Measurements from ENCODE around the gene SPATA31C2.
"Not testable (repeated sequence)": the region's sequence is repeated elsewhere in the genome, so short reads cannot be mapped to it uniquely, and the experiment has no call there.

GRCh38 chr9:88127700-88128300, 10.5 kb downstream of the SPATA31C2 start:
- not testable (repeated sequence) for TF ChIP-seq CTCF (conservative IDR thresholded peaks at IDR 0.05 in 1 of 2, IDR thresholded peaks at IDR 0.05 in 1 of 2; ENCODE audit: low read depth in 1 of 2, low read length in 2 of 2); EZH2 (IDR thresholded peaks at IDR 0.05; ENCODE audit: low read length, missing control alignments)
